GM12878 (cell line): ENCODE results near the gene RAET1E.

Source experiments
- CTCF ChIP-seq, 3 experiments: IDR thresholded peaks in 2 of 3; conservative IDR thresholded peaks in 1 of 3; 2 replicates each; pipeline ENCODE4 v1.5.1; 2011; ENCODE audit warnings: low read depth in 3 of 3, low read length in 3 of 3, mild to moderate bottlenecking in 3 of 3, control low read depth in 2 of 3, moderate library complexity in 2 of 3, inconsistent platforms in 1 of 3, mixed read lengths in 1 of 3; ENCODE audit not compliant: control insufficient read depth in 2 of 3, insufficient read depth in 1 of 3; ENCODE audit errors: extremely low read depth in 1 of 3
- EP300 ChIP-seq, 2 experiments: fragments of 150-350 bp in 1 of 2; IDR thresholded peaks; 2 replicates each; pipeline ENCODE4 v1.6.1; 2011 to 2012; ENCODE audit warnings: low read depth in 2 of 2, low read length in 2 of 2, borderline replicate concordance in 1 of 2, improper control_type of control experiment in 1 of 2, inconsistent platforms in 1 of 2; ENCODE audit not compliant: control insufficient read depth in 1 of 2
- HCFC1 ChIP-seq: fragments of 150-350 bp; IDR thresholded peaks from 2 replicates; pipeline ENCODE4 v1.6.1; 2014; ENCODE audit warnings: low read length
- POLR2A ChIP-seq: IDR thresholded peaks from 2 replicates; pipeline ENCODE4 v1.6.1; 2011; ENCODE audit warnings: low read depth, mild to moderate bottlenecking, low read length
- RAD51 ChIP-seq: fragments of 450-650 bp; IDR thresholded peaks from 2 replicates; pipeline ENCODE4 v1.6.1; 2016; ENCODE audit warnings: moderate library complexity, mild to moderate bottlenecking, inconsistent platforms
- RUNX3 ChIP-seq: IDR thresholded peaks from 2 replicates; pipeline ENCODE4 v1.6.1; 2012; ENCODE audit warnings: low read length, inconsistent platforms
- SRF ChIP-seq, 2 experiments: IDR thresholded peaks; 2 replicates each; pipeline ENCODE4 v1.6.1; 2011; ENCODE audit warnings: low read depth in 2 of 2, low read length in 2 of 2, mild to moderate bottlenecking in 1 of 2, moderate library complexity in 1 of 2
- TF ChIP-seq, protein P1 (sequence below): IDR thresholded peaks from 2 replicates; pipeline ENCODE4 v1.6.1; 2012; ENCODE audit warnings: mild to moderate bottlenecking, low read depth, low read length
- TF ChIP-seq, protein P2 (sequence below): IDR thresholded peaks from 2 replicates; pipeline ENCODE4 v1.6.1; 2012; ENCODE audit warnings: low read depth, low read length, improper control_type of control experiment

DNA sequence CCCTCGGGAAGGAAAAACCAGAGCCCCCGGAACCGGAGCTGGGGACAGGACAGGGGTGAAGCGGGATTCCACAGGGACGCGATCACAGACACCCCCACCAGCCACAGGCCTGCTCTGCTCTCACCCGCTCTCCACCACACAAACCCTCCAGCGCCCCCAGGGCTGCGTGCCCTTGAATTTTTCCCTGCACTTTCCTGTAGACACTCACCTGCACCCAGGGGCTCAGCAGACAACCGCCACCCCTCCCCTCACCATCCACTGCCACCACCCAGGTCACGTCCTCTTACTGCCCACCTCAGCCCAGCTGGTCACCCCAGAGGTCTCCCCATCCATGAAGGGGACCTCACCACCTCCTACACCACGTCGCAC, 44.5 kb upstream of the RAET1E start:
- TF ChIP-seq, protein P1, sequence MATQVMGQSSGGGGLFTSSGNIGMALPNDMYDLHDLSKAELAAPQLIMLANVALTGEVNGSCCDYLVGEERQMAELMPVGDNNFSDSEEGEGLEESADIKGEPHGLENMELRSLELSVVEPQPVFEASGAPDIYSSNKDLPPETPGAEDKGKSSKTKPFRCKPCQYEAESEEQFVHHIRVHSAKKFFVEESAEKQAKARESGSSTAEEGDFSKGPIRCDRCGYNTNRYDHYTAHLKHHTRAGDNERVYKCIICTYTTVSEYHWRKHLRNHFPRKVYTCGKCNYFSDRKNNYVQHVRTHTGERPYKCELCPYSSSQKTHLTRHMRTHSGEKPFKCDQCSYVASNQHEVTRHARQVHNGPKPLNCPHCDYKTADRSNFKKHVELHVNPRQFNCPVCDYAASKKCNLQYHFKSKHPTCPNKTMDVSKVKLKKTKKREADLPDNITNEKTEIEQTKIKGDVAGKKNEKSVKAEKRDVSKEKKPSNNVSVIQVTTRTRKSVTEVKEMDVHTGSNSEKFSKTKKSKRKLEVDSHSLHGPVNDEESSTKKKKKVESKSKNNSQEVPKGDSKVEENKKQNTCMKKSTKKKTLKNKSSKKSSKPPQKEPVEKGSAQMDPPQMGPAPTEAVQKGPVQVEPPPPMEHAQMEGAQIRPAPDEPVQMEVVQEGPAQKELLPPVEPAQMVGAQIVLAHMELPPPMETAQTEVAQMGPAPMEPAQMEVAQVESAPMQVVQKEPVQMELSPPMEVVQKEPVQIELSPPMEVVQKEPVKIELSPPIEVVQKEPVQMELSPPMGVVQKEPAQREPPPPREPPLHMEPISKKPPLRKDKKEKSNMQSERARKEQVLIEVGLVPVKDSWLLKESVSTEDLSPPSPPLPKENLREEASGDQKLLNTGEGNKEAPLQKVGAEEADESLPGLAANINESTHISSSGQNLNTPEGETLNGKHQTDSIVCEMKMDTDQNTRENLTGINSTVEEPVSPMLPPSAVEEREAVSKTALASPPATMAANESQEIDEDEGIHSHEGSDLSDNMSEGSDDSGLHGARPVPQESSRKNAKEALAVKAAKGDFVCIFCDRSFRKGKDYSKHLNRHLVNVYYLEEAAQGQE, result no peak
- TF ChIP-seq HCFC1 (no peak), RUNX3 (no peak), POLR2A (no peak), RAD51 (no peak), EP300 (IDR thresholded peaks at IDR 0.05; ENCODE audit: borderline replicate concordance in 1 of 2, control insufficient read depth in 1 of 2, low read depth in 2 of 2, low read length in 2 of 2) (no peak), SRF (IDR thresholded peaks at IDR 0.05; ENCODE audit: low read depth in 2 of 2, low read length in 2 of 2) (no peak), CTCF (IDR thresholded peaks at IDR 0.05 in 2 of 3, conservative IDR thresholded peaks at IDR 0.05 in 1 of 3; ENCODE audit: control insufficient read depth in 2 of 3, extremely low read depth in 1 of 3, insufficient read depth in 1 of 3, low read depth in 3 of 3, low read length in 3 of 3) (no peak)
- TF ChIP-seq, protein P2, sequence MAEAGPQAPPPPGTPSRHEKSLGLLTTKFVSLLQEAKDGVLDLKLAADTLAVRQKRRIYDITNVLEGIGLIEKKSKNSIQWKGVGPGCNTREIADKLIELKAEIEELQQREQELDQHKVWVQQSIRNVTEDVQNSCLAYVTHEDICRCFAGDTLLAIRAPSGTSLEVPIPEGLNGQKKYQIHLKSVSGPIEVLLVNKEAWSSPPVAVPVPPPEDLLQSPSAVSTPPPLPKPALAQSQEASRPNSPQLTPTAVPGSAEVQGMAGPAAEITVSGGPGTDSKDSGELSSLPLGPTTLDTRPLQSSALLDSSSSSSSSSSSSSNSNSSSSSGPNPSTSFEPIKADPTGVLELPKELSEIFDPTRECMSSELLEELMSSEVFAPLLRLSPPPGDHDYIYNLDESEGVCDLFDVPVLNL, result no peak
